HG03457 (cell line): ENCODE data around the gene ARF5.
"Not testable (repeated sequence)": the region's sequence is repeated elsewhere in the genome, so short reads cannot be mapped to it uniquely, and the experiment has no call there.

Source experiments
- ATAC-seq: cut with Tn5 transposase; IDR thresholded peaks from one replicate; pipeline ENCODE4 v1.9.1; 2021; ENCODE audit warnings: moderate number of reproducible peaks; ENCODE audit not compliant: unreplicated experiment

Gene ARF5

GRCh38 chr7:127588019-127588696 lies at the start of gene ARF5:
TSS of gene ARF5 (plus strand) at chr7:127588411. CDS start at chr7:127588499, 88 bp downstream.
- peak; percentile 70 for ATAC-seq

GRCh38 chr7:127539116-127539515 lies 49.1 kb upstream of the ARF5 start:
- no peak for ATAC-seq

GRCh38 chr7:127540461-127540860 lies 47.8 kb upstream of the ARF5 start:
- ATAC-seq, result not testable (repeated sequence)

- ATAC-seq, result no peak
Measured at GRCh38 chr7:127541548-127541947, 46.7 kb upstream of the ARF5 start.

GRCh38 chr7:127546313-127546712 lies 41.9 kb upstream of the ARF5 start:
- no peak for ATAC-seq

GRCh38 chr7:127550247-127550646 lies 38.0 kb upstream of the ARF5 start:
- no peak for ATAC-seq

- no peak for ATAC-seq
Measured at GRCh38 chr7:127551941-127552340, 36.3 kb upstream of the ARF5 start.

GRCh38 chr7:127556404-127556803 lies 31.8 kb upstream of the ARF5 start:
- ATAC-seq, result no peak

GRCh38 chr7:127557803-127558202 lies 30.4 kb upstream of the ARF5 start:
- ATAC-seq, result no peak

GRCh38 chr7:127566242-127566641 lies 22.0 kb upstream of the ARF5 start:
- ATAC-seq, result no peak

GRCh38 chr7:127568034-127568433 lies 20.2 kb upstream of the ARF5 start:
- ATAC-seq, result not testable (repeated sequence)

GRCh38 chr7:127571741-127572505 lies 16.3 kb upstream of the ARF5 start:
- ATAC-seq, result no peak

GRCh38 chr7:127578036-127578684 lies 10.1 kb upstream of the ARF5 start:
- ATAC-seq, result no peak

- no peak for ATAC-seq
Measured at GRCh38 chr7:127578711-127579275, 9.4 kb upstream of the ARF5 start.

GRCh38 chr7:127580612-127581011 lies 7.6 kb upstream of the ARF5 start:
- ATAC-seq, result no peak

- ATAC-seq, result no peak
Measured at GRCh38 chr7:127581716-127582115, 6.5 kb upstream of the ARF5 start.

GRCh38 chr7:127582361-127582760 lies 5.8 kb upstream of the ARF5 start:
- ATAC-seq, result no peak

- no peak for ATAC-seq
Measured at GRCh38 chr7:127584648-127585043, 3.6 kb upstream of the ARF5 start.

- peak; percentile 77 for ATAC-seq
Measured at GRCh38 chr7:127585044-127585953, 2.9 kb upstream of the ARF5 start, which contains the start of gene GCC1. TSS of gene GCC1 (minus strand) at chr7:127585596. CDS start at chr7:127585182, 414 bp downstream.

GRCh38 chr7:127586346-127586745 lies 1.9 kb upstream of the ARF5 start:
- ATAC-seq, result no peak
